Naive thymus-derived CD4-positive, alpha-beta T cell (primary cell): ENCODE results near the gene TMSB15B. TPM values are rescaled to one million over a fixed set of nuclear protein-coding genes. Genes with fewer than 3 reads are reported as not detected.
"Not testable (repeated sequence)": the region's sequence is repeated elsewhere in the genome, so short reads cannot be mapped to it uniquely, and the experiment has no call there.

Source experiments
- ATAC-seq: fragments of 150-1000 bp; cut with Tn5 transposase; 2 replicates; pipeline ENCODE4 v1.10.0; 2021; ENCODE audit warnings: mild to moderate bottlenecking, moderate library complexity
- CTCF ChIA-PET: fragments of 350-600 bp; sonication (Branson Sonifier 250); formaldehyde crosslinking; loops from one replicate; lab custom pipeline; 2021; ENCODE audit warnings: antibody characterized with exemption; lab: Charles Lee
- POLR2A ChIA-PET: fragments of 350-600 bp; sonication (Branson Sonifier 250); formaldehyde crosslinking; loops from one replicate; lab custom pipeline; 2021; ENCODE audit warnings: antibody characterized with exemption, inconsistent platforms; lab: Charles Lee
- DNase-seq, 9 donors: peaks; one replicate each; pipeline versions ENCODE4 v3.0.0 to v3.0.0-alpha.2; 2020 to 2022; ENCODE audit warnings: mixed read lengths in 1 of 9
- H3K27ac ChIP-seq: one replicate; pipeline ENCODE4 v1.7.0; 2013; ENCODE audit warnings: mild to moderate bottlenecking, low read depth, low read length, moderate library complexity
- H3K27me3 ChIP-seq, 2 donors: one replicate each; pipeline ENCODE4 v1.7.0; 2013; ENCODE audit warnings: low read length in 2 of 2, mild to moderate bottlenecking in 2 of 2, moderate library complexity in 2 of 2; ENCODE audit not compliant: control insufficient read depth in 2 of 2, insufficient read depth in 2 of 2
- H3K36me3 ChIP-seq, 3 experiments: 1 replicate in 2 of 3; 2 replicates in 1 of 3; pipeline ENCODE4 v1.7.0; 2013; ENCODE audit warnings: low read length in 3 of 3, mild to moderate bottlenecking in 3 of 3, moderate library complexity in 1 of 3; ENCODE audit not compliant: insufficient read depth in 3 of 3, control insufficient read depth in 2 of 3
- H3K4me1 ChIP-seq, 2 donors: one replicate each; pipeline ENCODE4 v1.7.0; 2013; ENCODE audit warnings: low read length in 2 of 2, mild to moderate bottlenecking in 2 of 2, moderate library complexity in 1 of 2; ENCODE audit not compliant: control insufficient read depth in 2 of 2, insufficient read depth in 2 of 2
- H3K4me3 ChIP-seq: 2 replicates; pipeline ENCODE4 v1.7.0; 2013; ENCODE audit warnings: mild to moderate bottlenecking, low read length
- H3K9me3 ChIP-seq, 3 experiments: 1 replicate in 2 of 3; 2 replicates in 1 of 3; pipeline ENCODE4 v1.7.0; 2013; ENCODE audit warnings: low read length in 3 of 3; ENCODE audit not compliant: control insufficient read depth in 2 of 3
- H3K27ac Mint-ChIP-seq, 9 donors: one replicate each; pipeline ENCODE4 v1.8.0; 2020 to 2022; ENCODE audit warnings: mixed read lengths in 9 of 9, mild to moderate bottlenecking in 8 of 9, moderate library complexity in 5 of 9, inconsistent platforms in 2 of 9
- H3K27me3 Mint-ChIP-seq, 5 donors: one replicate each; pipeline ENCODE4 v1.8.0; 2021 to 2022; ENCODE audit warnings: mixed read lengths in 5 of 5, mild to moderate bottlenecking in 1 of 5
- H3K36me3 Mint-ChIP-seq, 5 donors: one replicate each; pipeline ENCODE4 v1.8.0; 2020 to 2022; ENCODE audit warnings: mixed read lengths in 5 of 5, mild to moderate bottlenecking in 3 of 5, inconsistent platforms in 1 of 5
- H3K4me1 Mint-ChIP-seq, 7 donors: one replicate each; pipeline ENCODE4 v1.8.0; 2020 to 2022; ENCODE audit warnings: mixed read lengths in 7 of 7, mild to moderate bottlenecking in 3 of 7, inconsistent platforms in 1 of 7
- H3K4me3 Mint-ChIP-seq, 10 donors: one replicate each; pipeline ENCODE4 v1.8.0; 2020 to 2022; ENCODE audit warnings: mild to moderate bottlenecking in 10 of 10, mixed read lengths in 10 of 10, moderate library complexity in 6 of 10, inconsistent platforms in 2 of 10
- H3K9me3 Mint-ChIP-seq, 11 donors: one replicate each; pipeline ENCODE4 v1.8.0; 2020 to 2022; ENCODE audit warnings: mixed read lengths in 11 of 11, mild to moderate bottlenecking in 4 of 11, inconsistent platforms in 1 of 11, moderate library complexity in 1 of 11
- intact Hi-C, 2 donors: fragments of 100-400 bp; cut with micrococcal nuclease; formaldehyde crosslinking; loops; one replicate each; pipeline ENCODE4 v1.15.1; 2023
- polyA plus RNA-seq, 2 donors: library from polyadenylated mRNA; unstranded; fragments of 300-500 nt; fragmentation: Illumina TruSeq; gene quantifications; one replicate each; pipeline ENCODE4 v1.2.3, GENCODE V29; 2021
- total RNA-seq, 6 experiments: library from RNA in 5 of 6; stranded (reverse) in 5 of 6; gene quantifications; 1 replicate in 5 of 6; 2 replicates in 1 of 6; pipeline ENCODE4 v1.2.3 and lab custom pipeline; 2021 to 2026

TMSB15B gene
- total and polyA plus RNA-seq, 7 experiments from 2014 or later: 5.5 to 14.7 (median 8.6) TPM

GRCh38 chrX:103949506-103949905 is 12.9 kb upstream of the TMSB15B start:
- Mint-ChIP-seq H3K27ac (no peak overlapping the region), H3K27me3 (no peaks in the 10 kb centered on the region), H3K9me3 (no peaks in the 10 kb centered on the region), H3K36me3 (peaks cover 0 to 6% (median 0%) of the 10 kb centered on the region in 5 donors), H3K4me1 (no peaks in the 10 kb centered on the region), H3K4me3 (no peak overlapping the region)
- intact Hi-C loops: no loop called here
- ChIA-PET CTCF (no interaction called here), POLR2A (no interaction called here)
- Histone ChIP-seq H3K9me3 (no peaks in the 10 kb centered on the region), H3K36me3 (no peaks in the 10 kb centered on the region), H3K4me3 (no peak overlapping the region), H3K27ac (no peak overlapping the region), H3K27me3 (no peaks in the 10 kb centered on the region), H3K4me1 (no peaks in the 10 kb centered on the region)
- ATAC-seq (no peak), DNase-seq (no peak)

- H3K36me3 ChIP-seq: no peaks in the 10 kb centered on the region
- H3K4me1 ChIP-seq: no peaks in the 10 kb centered on the region
- intact Hi-C loops: no loop called here
- H3K9me3 ChIP-seq: no peaks in the 10 kb centered on the region
- peaks cover 0 to 3% (median 0%) of the 10 kb centered on the region in 5 donors for H3K36me3 Mint-ChIP-seq
- H3K4me3 ChIP-seq: no peak overlapping the region
- no peak overlapping the region for H3K4me3 Mint-ChIP-seq
- no peak overlapping the region for H3K27ac ChIP-seq
- H3K27me3 Mint-ChIP-seq: no peaks in the 10 kb centered on the region
- H3K27me3 ChIP-seq: no peaks in the 10 kb centered on the region
- H3K9me3 Mint-ChIP-seq: peaks cover 0 to 5% (median 0%) of the 10 kb centered on the region in 11 donors
- H3K27ac Mint-ChIP-seq: no peak overlapping the region
- ATAC-seq (no peak), DNase-seq (no peak)
- ChIA-PET CTCF (no interaction called here), POLR2A (no interaction called here)
- H3K4me1 Mint-ChIP-seq: no peaks in the 10 kb centered on the region
Measured at GRCh38 chrX:103953353-103953752, 9.1 kb upstream of the TMSB15B start.

GRCh38 chrX:103954259-103954658 is 8.2 kb upstream of the TMSB15B start:
- Histone ChIP-seq H3K4me3 (no peak overlapping the region), H3K27ac (no peak overlapping the region), H3K4me1 (no peaks in the 10 kb centered on the region), H3K36me3 (no peaks in the 10 kb centered on the region), H3K9me3 (no peaks in the 10 kb centered on the region), H3K27me3 (no peaks in the 10 kb centered on the region)
- Mint-ChIP-seq H3K4me3 (no peak overlapping the region), H3K27me3 (no peaks in the 10 kb centered on the region), H3K4me1 (no peaks in the 10 kb centered on the region), H3K27ac (no peak overlapping the region), H3K36me3 (peaks cover 0 to 3% (median 0%) of the 10 kb centered on the region in 5 donors), H3K9me3 (peaks cover 0 to 5% (median 0%) of the 10 kb centered on the region in 11 donors)
- DNase-seq (no peak), ATAC-seq (no peak)
- intact Hi-C loops: no loop called here
- ChIA-PET CTCF (no interaction called here), POLR2A (no interaction called here)

GRCh38 chrX:103960599-103960998 is 1.8 kb upstream of the TMSB15B start:
- H3K27me3 ChIP-seq, H3K27me3 Mint-ChIP-seq, H3K27ac Mint-ChIP-seq, CTCF ChIA-PET, DNase-seq, H3K27ac ChIP-seq, H3K4me3 ChIP-seq, H3K9me3 Mint-ChIP-seq, H3K4me1 Mint-ChIP-seq, H3K36me3 ChIP-seq, POLR2A ChIA-PET, H3K36me3 Mint-ChIP-seq, H3K4me3 Mint-ChIP-seq, H3K9me3 ChIP-seq, H3K4me1 ChIP-seq, ATAC-seq, intact Hi-C loops: not testable (repeated sequence)

GRCh38 chrX:103983508-103983907 is 21.1 kb downstream of the TMSB15B start:
- H3K36me3 Mint-ChIP-seq, H3K9me3 Mint-ChIP-seq, H3K27me3 ChIP-seq, H3K27ac Mint-ChIP-seq, H3K27me3 Mint-ChIP-seq, H3K4me1 Mint-ChIP-seq, DNase-seq, H3K4me3 ChIP-seq, H3K4me1 ChIP-seq, CTCF ChIA-PET, H3K27ac ChIP-seq, POLR2A ChIA-PET, intact Hi-C loops, H3K36me3 ChIP-seq, H3K9me3 ChIP-seq, ATAC-seq, H3K4me3 Mint-ChIP-seq: not testable (repeated sequence)

- Histone ChIP-seq H3K27ac (no peak overlapping the region), H3K4me1 (no peaks in the 10 kb centered on the region), H3K36me3 (no peaks in the 10 kb centered on the region), H3K27me3 (no peaks in the 10 kb centered on the region), H3K9me3 (no peaks in the 10 kb centered on the region), H3K4me3 (no peak overlapping the region)
- CTCF ChIA-PET: no interaction called here
- DNase-seq (no peak), ATAC-seq (no peak)
- Mint-ChIP-seq H3K9me3 (no peaks in the 10 kb centered on the region), H3K4me3 (no peak overlapping the region), H3K27me3 (peaks cover 0 to 7% (median 0%) of the 10 kb centered on the region in 5 donors), H3K36me3 (no peaks in the 10 kb centered on the region), H3K27ac (no peak overlapping the region), H3K4me1 (no peaks in the 10 kb centered on the region)
- POLR2A ChIA-PET: no interaction called here
- intact Hi-C loops: no loop called here
Measured at GRCh38 chrX:103999234-103999633, 36.8 kb downstream of the TMSB15B start.

GRCh38 chrX:104008831-104009230 is 46.4 kb downstream of the TMSB15B start:
- Mint-ChIP-seq H3K36me3 (no peaks in the 10 kb centered on the region), H3K4me3 (no peak overlapping the region)
- no peak for DNase-seq

More at GRCh38 chrX:104008831-104009230, 46.4 kb downstream of the TMSB15B start:
- Mint-ChIP-seq H3K4me1 (no peaks in the 10 kb centered on the region), H3K27ac (no peak overlapping the region), H3K27me3 (peaks cover 0 to 6% (median 0%) of the 10 kb centered on the region in 5 donors), H3K9me3 (peaks cover 0 to 3% (median 0%) of the 10 kb centered on the region in 11 donors)
- H3K27ac ChIP-seq: no peak overlapping the region
- intact Hi-C loops: no loop called here
- no peaks in the 10 kb centered on the region for H3K27me3 ChIP-seq
- no peak for ATAC-seq
- no peaks in the 10 kb centered on the region for H3K4me1 ChIP-seq
- H3K9me3 ChIP-seq: no peaks in the 10 kb centered on the region
- ChIA-PET CTCF (no interaction called here), POLR2A (no interaction called here)
- H3K36me3 ChIP-seq: no peaks in the 10 kb centered on the region
- H3K4me3 ChIP-seq: no peak overlapping the region
